Measurements from ENCODE around the gene MBTPS1.

MBTPS1 gene

GRCh38 chr16:84049403-84050060 lies 67.2 kb downstream of the MBTPS1 start:
- DNase-seq: no peak

- DNase-seq: no peak
Observed at GRCh38 chr16:84048871-84049270, 67.9 kb downstream of the MBTPS1 start.

GRCh38 chr16:84048270-84048669 lies 68.5 kb downstream of the MBTPS1 start:
- no peak for DNase-seq

GRCh38 chr16:84047626-84048025 lies 69.1 kb downstream of the MBTPS1 start:
- DNase-seq: no peak

GRCh38 chr16:84047206-84047605 lies 69.5 kb downstream of the MBTPS1 start:
- DNase-seq: no peak

GRCh38 chr16:84045818-84046470 lies 70.8 kb downstream of the MBTPS1 start:
- DNase-seq: no peak

- DNase-seq: no peak
Observed at GRCh38 chr16:84045001-84045817, 71.5 kb downstream of the MBTPS1 start.

GRCh38 chr16:84044118-84044488 lies 72.6 kb downstream of the MBTPS1 start:
- no peak for DNase-seq

- DNase-seq: no peak
Observed at GRCh38 chr16:84043486-84044117, 73.1 kb downstream of the MBTPS1 start.

- DNase-seq: no peak
Observed at GRCh38 chr16:84042879-84043485, 73.8 kb downstream of the MBTPS1 start.

GRCh38 chr16:84042308-84042878 lies 74.3 kb downstream of the MBTPS1 start, which contains the start of gene SLC38A8:
TSS of gene SLC38A8 (minus strand) at chr16:84042795. CDS start at chr16:84042157, 638 bp downstream.
- no peak for DNase-seq

- no peak for DNase-seq
Observed at GRCh38 chr16:84041881-84042280, 74.9 kb downstream of the MBTPS1 start.

GRCh38 chr16:84040823-84041820 lies 75.6 kb downstream of the MBTPS1 start:
- DNase-seq: no peak

GRCh38 chr16:84040226-84040822 lies 76.4 kb downstream of the MBTPS1 start:
- no peak for DNase-seq

- no peak for DNase-seq
Observed at GRCh38 chr16:84039696-84040095, 77.0 kb downstream of the MBTPS1 start.

GRCh38 chr16:84038469-84038868 lies 78.3 kb downstream of the MBTPS1 start:
- no peak for DNase-seq

- DNase-seq: no peak
Observed at GRCh38 chr16:84036982-84037425, 79.7 kb downstream of the MBTPS1 start.

- no peak for DNase-seq
Observed at GRCh38 chr16:84036131-84036530, 80.6 kb downstream of the MBTPS1 start.

GRCh38 chr16:84034516-84034915 lies 82.2 kb downstream of the MBTPS1 start:
- no peak for DNase-seq

Measured in stimulated activated CD4-positive, alpha-beta T cell treated with anti-CD3 and anti-CD28 coated beads, Interleukin-2, amount 100 ng/mL, for 48 hours (primary cell).